Coronary artery (tissue), 2 donors: ENCODE results near the gene WDHD1.

Experiments
- DNase-seq: peaks from one replicate; pipeline ENCODE4 v3.0.0-alpha.2; 2017; ENCODE audit warnings: low spot score
- H3K27ac ChIP-seq, 2 donors: fragments of 200-600 bp; sonication (generic); one replicate each; pipeline ENCODE4 v1.5.1; 2016 to 2019
- H3K4me3 ChIP-seq: fragments of 200-600 bp; sonication (generic); 2 replicates; pipeline ENCODE4 v1.5.1; 2016; ENCODE audit warnings: mild to moderate bottlenecking, moderate library complexity
- CTCF ChIP-seq: fragments of 200-600 bp; sonication (generic); IDR thresholded peaks from one replicate; pipeline ENCODE4 v1.5.1; 2019; ENCODE audit warnings: antibody characterized with exemption

The WDHD1 gene

GRCh38 chr14:54985156-54985555, 41.7 kb downstream of the WDHD1 start:
- TF ChIP-seq CTCF, result no peak
- Histone ChIP-seq H3K4me3 (no peak overlapping the region), H3K27ac (no peak overlapping the region)
- DNase-seq, result no peak

GRCh38 chr14:54981698-54982097, 45.2 kb downstream of the WDHD1 start:
- Histone ChIP-seq H3K27ac (no peak overlapping the region), H3K4me3 (no peak overlapping the region)
- no peak for DNase-seq
- no peak for TF ChIP-seq CTCF

GRCh38 chr14:54979039-54979438, 47.9 kb downstream of the WDHD1 start:
- Histone ChIP-seq H3K4me3 (no peak overlapping the region), H3K27ac (no peak overlapping the region)
- TF ChIP-seq CTCF, result no peak
- no peak for DNase-seq

GRCh38 chr14:54976316-54976715, 50.6 kb downstream of the WDHD1 start:
- H3K27ac ChIP-seq, result no peak overlapping the region
- no peak for DNase-seq
- no peak for TF ChIP-seq CTCF
- no peak overlapping the region for H3K4me3 ChIP-seq

- TF ChIP-seq CTCF, result no peak
Observed at GRCh38 chr14:54975856-54976255, 51.0 kb downstream of the WDHD1 start.

GRCh38 chr14:54974788-54975414, 52.0 kb downstream of the WDHD1 start:
- H3K27ac ChIP-seq, result no peak overlapping the region
- no peak for TF ChIP-seq CTCF
- no peak overlapping the region for H3K4me3 ChIP-seq
- DNase-seq, result no peak

More at GRCh38 chr14:54975856-54976255, 51.0 kb downstream of the WDHD1 start:
- Histone ChIP-seq H3K4me3 (no peak overlapping the region), H3K27ac (no peak overlapping the region)
- DNase-seq, result no peak

- Histone ChIP-seq H3K27ac (no peak overlapping the region), H3K4me3 (no peak overlapping the region)
- DNase-seq, result no peak
- TF ChIP-seq CTCF, result no peak
Observed at GRCh38 chr14:54967496-54967895, 59.4 kb downstream of the WDHD1 start.
